HG03354 (cell line): Measurements from ENCODE around the gene COL8A1.

ENCODE experiments used
- ATAC-seq: cut with Tn5 transposase; IDR thresholded peaks from one replicate; pipeline ENCODE4 v1.9.1; 2021; ENCODE audit warnings: mild to moderate bottlenecking; ENCODE audit not compliant: unreplicated experiment, poor library complexity, severe bottlenecking

Gene COL8A1

GRCh38 chr3:99637368-99638111 lies 854 bp upstream of the COL8A1 start:
- no peak for ATAC-seq

- ATAC-seq, result no peak
Measured at GRCh38 chr3:99639579-99639978, 1.2 kb downstream of the COL8A1 start.

- no peak for ATAC-seq
Measured at GRCh38 chr3:99640214-99640851, 1.9 kb downstream of the COL8A1 start.

- no peak for ATAC-seq
Measured at GRCh38 chr3:99641480-99641879, 3.1 kb downstream of the COL8A1 start.

GRCh38 chr3:99641982-99642381 lies 3.6 kb downstream of the COL8A1 start:
- no peak for ATAC-seq

- no peak for ATAC-seq
Measured at GRCh38 chr3:99644017-99644416, 5.6 kb downstream of the COL8A1 start.

- no peak for ATAC-seq
Measured at GRCh38 chr3:99644746-99645145, 6.4 kb downstream of the COL8A1 start.

- ATAC-seq, result no peak
Measured at GRCh38 chr3:99645277-99646106, 7.1 kb downstream of the COL8A1 start.

GRCh38 chr3:99646107-99646435 lies 7.7 kb downstream of the COL8A1 start:
- no peak for ATAC-seq

GRCh38 chr3:99647081-99647480 lies 8.7 kb downstream of the COL8A1 start:
- no peak for ATAC-seq

- ATAC-seq, result no peak
Measured at GRCh38 chr3:99648101-99648500, 9.7 kb downstream of the COL8A1 start.

- ATAC-seq, result no peak
Measured at GRCh38 chr3:99648516-99648915, 10.1 kb downstream of the COL8A1 start.

- no peak for ATAC-seq
Measured at GRCh38 chr3:99651531-99651930, 13.1 kb downstream of the COL8A1 start.

- ATAC-seq, result no peak
Measured at GRCh38 chr3:99656624-99657023, 18.2 kb downstream of the COL8A1 start.

- ATAC-seq, result no peak
Measured at GRCh38 chr3:99658274-99658673, 19.9 kb downstream of the COL8A1 start.

- no peak for ATAC-seq
Measured at GRCh38 chr3:99659032-99659431, 20.6 kb downstream of the COL8A1 start.

GRCh38 chr3:99659951-99660350 lies 21.6 kb downstream of the COL8A1 start:
- no peak for ATAC-seq

- ATAC-seq, result no peak
Measured at GRCh38 chr3:99662838-99663570, 24.6 kb downstream of the COL8A1 start.

GRCh38 chr3:99663977-99664376 lies 25.6 kb downstream of the COL8A1 start:
- ATAC-seq, result no peak

- ATAC-seq, result no peak
Measured at GRCh38 chr3:99665017-99665416, 26.6 kb downstream of the COL8A1 start.
